ENCODE data around the gene ESX1.

ESX1 gene

DNA sequence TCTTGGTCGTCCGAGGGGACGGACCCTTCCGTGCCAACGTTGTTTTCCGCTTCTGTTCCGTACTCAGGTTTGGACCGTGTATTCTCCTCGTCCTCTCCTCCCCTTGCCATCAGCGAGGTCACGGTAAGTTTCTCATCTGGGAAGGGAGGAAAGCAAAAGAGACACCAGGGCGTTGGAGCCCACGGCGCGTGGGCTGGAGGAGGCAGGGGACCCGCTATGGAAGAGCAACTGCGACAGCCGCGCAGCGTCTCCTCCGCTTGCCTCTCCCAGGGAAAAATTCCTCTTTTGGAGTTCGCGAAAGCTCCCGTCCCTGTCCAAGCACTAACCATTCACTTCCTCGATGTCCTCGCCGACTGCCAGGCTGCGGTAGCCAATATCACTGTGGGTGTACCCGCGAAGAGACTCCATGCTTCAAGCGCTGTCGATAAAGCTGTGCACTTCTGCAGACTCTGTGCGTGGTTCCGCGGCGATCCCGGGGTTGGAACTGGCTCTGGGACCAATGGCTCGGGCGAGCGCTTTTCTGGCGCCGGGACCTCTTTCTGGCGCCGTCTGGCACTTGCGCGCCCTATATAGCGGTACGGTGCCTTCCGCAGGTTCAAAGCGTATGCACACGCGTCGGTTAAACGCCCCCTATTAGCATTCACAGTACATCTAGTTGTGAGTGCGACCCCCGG, at the start of gene ESX1:
ESX1 (minus strand) TSS at position 492 of the 674 bp plus-strand sequence; CDS start at position 408, 84 bp downstream.
- peaks cover 19% of the 10 kb centered on the region for H3K27me3 ChIP-seq (ENCODE audit: control insufficient read depth, insufficient read depth, low read length)

DNA sequence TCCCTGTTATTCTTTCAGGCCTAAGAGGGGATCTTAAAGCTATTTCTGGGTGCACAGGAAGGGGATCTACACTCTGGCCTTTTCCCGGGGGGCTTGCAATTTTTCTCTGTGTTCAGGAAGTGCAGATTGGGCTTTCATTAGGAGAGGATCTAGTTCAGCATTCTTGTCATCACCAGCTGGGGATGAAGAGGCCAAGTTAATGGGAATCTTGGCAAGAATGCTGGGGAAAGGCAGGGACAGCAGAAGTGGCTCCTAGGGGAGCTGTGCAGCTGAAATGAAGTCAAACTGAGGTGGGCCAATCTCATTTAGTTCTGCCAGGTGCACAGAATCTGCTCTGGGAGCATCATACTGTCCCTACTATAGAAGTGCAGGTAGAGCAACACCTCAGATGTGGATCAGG, 40.9 kb upstream of the ESX1 start:
- no peak overlapping the region for H3K4me3 ChIP-seq (ENCODE audit: low read length)
- no peaks in the 10 kb centered on the region for H3K4me1 ChIP-seq (ENCODE audit: control insufficient read depth, insufficient read depth, low read length)
- no peaks in the 10 kb centered on the region for H3K36me3 ChIP-seq (ENCODE audit: control insufficient read depth, insufficient read depth, low read length)
- H3K27me3 ChIP-seq (ENCODE audit: control insufficient read depth, insufficient read depth, low read length), result no peaks in the 10 kb centered on the region
- no peaks in the 10 kb centered on the region for H3K9me3 ChIP-seq (ENCODE audit: control insufficient read depth, low read length)
- no peak overlapping the region for H3K9ac ChIP-seq (ENCODE audit: low read length)

More for the DNA sequence above, at the start of gene ESX1:
- no peaks in the 10 kb centered on the region for H3K4me1 ChIP-seq (ENCODE audit: control insufficient read depth, insufficient read depth, low read length)
- no peak within 1 kb of the TSS for H3K4me3 ChIP-seq (ENCODE audit: low read length)
- no peaks in the 10 kb centered on the region for H3K36me3 ChIP-seq (ENCODE audit: control insufficient read depth, insufficient read depth, low read length)
- H3K9ac ChIP-seq (ENCODE audit: low read length), result no peak within 1 kb of the TSS
- no peaks in the 10 kb centered on the region for H3K9me3 ChIP-seq (ENCODE audit: control insufficient read depth, low read length)

DNA sequence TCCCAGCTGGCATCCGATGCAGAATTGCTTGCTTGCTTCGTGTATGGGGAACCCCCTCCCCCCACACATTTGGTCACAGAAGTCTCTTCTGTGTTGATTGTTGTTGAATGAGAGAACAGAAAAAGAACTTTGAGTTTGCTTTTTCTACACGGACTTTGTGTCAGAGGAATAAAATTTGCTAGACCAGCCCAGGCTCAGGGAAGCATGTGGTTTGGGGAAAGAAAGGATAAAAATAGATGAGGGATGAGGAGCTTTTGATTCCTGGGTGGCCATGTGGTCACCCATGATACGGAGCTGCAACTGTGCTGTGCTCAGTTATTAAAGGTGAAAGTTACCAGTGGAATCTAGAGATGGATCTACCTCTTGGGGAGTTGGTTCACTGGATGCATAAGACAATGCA, 34.2 kb upstream of the ESX1 start:
- H3K27me3 ChIP-seq (ENCODE audit: control insufficient read depth, insufficient read depth, low read length), result no peaks in the 10 kb centered on the region
- H3K9me3 ChIP-seq (ENCODE audit: control insufficient read depth, low read length), result no peaks in the 10 kb centered on the region

DNA sequence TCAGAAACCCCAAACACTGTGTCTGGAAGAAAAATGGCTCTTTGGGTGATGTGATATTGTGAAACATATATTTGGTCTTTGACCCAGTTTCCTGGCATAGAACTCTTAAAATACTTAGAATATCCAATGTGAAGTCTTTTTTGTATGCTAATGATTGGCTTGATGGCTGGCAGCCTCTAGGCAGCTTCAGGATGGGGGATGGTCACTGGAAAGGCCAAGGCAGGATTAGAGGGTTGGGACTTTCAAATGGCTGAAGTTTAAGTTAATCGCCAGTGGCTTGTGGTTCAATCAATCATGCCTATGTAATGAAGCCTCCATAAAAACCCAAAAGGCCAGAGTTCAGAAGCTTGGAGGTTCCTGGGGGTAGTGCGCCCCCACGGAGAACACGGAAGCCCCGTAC, 33.5 kb upstream of the ESX1 start:
- Histone ChIP-seq H3K9ac (ENCODE audit: low read length) (no peak overlapping the region), H3K36me3 (ENCODE audit: control insufficient read depth, insufficient read depth, low read length) (no peaks in the 10 kb centered on the region), H3K9me3 (ENCODE audit: control insufficient read depth, low read length) (no peaks in the 10 kb centered on the region), H3K4me3 (ENCODE audit: low read length) (no peak overlapping the region), H3K4me1 (ENCODE audit: control insufficient read depth, insufficient read depth, low read length) (no peaks in the 10 kb centered on the region), H3K27me3 (ENCODE audit: control insufficient read depth, insufficient read depth, low read length) (no peaks in the 10 kb centered on the region)

More for the DNA sequence above, 34.2 kb upstream of the ESX1 start:
- H3K9ac ChIP-seq (ENCODE audit: low read length), result no peak overlapping the region
- no peaks in the 10 kb centered on the region for H3K36me3 ChIP-seq (ENCODE audit: control insufficient read depth, insufficient read depth, low read length)
- no peaks in the 10 kb centered on the region for H3K4me1 ChIP-seq (ENCODE audit: control insufficient read depth, insufficient read depth, low read length)
- no peak overlapping the region for H3K4me3 ChIP-seq (ENCODE audit: low read length)

DNA sequence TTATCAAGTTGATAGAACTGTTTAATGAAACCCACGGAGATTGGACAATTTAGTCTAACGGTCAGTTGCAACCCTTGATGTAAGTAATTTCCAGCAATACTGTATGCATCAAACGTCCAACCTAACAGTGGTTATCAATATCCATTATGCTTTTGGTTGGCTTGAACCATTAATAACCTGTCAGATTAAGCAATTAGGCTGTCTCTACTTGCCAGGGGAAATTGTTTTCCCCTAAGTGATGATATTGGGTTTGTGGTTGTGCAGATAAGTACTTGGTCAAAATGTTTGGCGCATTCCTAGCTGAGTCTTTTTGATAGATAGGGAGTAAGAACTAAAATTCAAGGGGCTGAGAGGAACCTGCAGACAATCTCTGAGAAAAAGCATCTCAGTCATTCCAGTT, 30.5 kb upstream of the ESX1 start:
- H3K4me3 ChIP-seq (ENCODE audit: low read length), result no peak overlapping the region
- no peaks in the 10 kb centered on the region for H3K9me3 ChIP-seq (ENCODE audit: control insufficient read depth, low read length)
- no peak overlapping the region for H3K9ac ChIP-seq (ENCODE audit: low read length)
- H3K27me3 ChIP-seq (ENCODE audit: control insufficient read depth, insufficient read depth, low read length), result no peaks in the 10 kb centered on the region
- H3K36me3 ChIP-seq (ENCODE audit: control insufficient read depth, insufficient read depth, low read length), result no peaks in the 10 kb centered on the region
- H3K4me1 ChIP-seq (ENCODE audit: control insufficient read depth, insufficient read depth, low read length), result no peaks in the 10 kb centered on the region

DNA sequence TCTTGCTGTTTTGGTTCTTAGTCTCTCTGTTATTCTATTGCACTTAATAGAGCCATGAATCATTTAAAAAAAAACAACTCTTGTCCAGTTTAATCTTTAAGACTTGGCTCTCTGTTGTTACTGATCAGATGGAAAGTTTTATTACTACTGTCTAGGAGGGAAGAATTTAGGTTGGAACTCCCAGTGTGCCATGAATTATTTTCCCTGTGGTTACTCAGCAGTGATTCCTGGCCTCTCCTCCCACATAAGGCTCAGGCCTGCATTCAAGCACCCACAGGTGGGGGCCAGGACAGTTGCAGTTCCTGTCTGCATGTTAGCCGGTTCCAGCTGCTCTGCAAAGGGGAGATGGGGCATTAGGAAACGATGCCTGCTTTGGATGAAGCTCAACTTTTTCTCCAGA, 29.8 kb upstream of the ESX1 start:
- Histone ChIP-seq H3K27me3 (ENCODE audit: control insufficient read depth, insufficient read depth, low read length) (no peaks in the 10 kb centered on the region), H3K9ac (ENCODE audit: low read length) (no peak overlapping the region), H3K4me3 (ENCODE audit: low read length) (no peak overlapping the region), H3K36me3 (ENCODE audit: control insufficient read depth, insufficient read depth, low read length) (no peaks in the 10 kb centered on the region), H3K9me3 (ENCODE audit: control insufficient read depth, low read length) (no peaks in the 10 kb centered on the region), H3K4me1 (ENCODE audit: control insufficient read depth, insufficient read depth, low read length) (no peaks in the 10 kb centered on the region)

DNA sequence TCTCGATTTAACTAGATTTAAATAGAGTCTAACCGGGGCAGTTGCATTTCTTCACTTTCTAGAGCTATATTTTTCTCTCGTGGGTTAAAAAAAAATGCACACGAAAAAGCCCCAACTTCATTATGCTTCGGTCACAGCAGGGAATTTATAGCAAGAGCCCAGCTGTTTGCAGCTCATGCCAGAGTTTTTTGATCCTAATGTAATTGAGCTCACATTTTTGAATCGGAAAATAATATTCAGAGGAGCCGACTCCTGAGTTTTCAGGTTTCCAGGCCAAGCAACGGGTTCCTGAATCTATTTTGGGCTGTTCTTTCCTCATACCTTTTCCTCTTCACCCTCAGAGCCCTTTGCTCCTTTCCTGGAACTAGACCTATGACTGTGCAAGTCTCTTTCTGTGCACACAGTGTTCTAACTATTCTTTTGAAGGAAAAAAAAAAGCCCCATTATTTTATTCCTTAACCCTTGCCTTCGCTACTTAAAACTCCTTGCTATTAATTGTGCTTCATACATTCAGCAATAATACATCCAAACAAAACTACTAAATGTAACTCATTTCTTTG, 27.5 kb upstream of the ESX1 start:
- Histone ChIP-seq H3K27me3 (ENCODE audit: control insufficient read depth, insufficient read depth, low read length) (no peaks in the 10 kb centered on the region), H3K4me3 (ENCODE audit: low read length) (no peak overlapping the region), H3K9me3 (ENCODE audit: control insufficient read depth, low read length) (no peaks in the 10 kb centered on the region), H3K36me3 (ENCODE audit: control insufficient read depth, insufficient read depth, low read length) (no peaks in the 10 kb centered on the region), H3K9ac (ENCODE audit: low read length) (no peak overlapping the region), H3K4me1 (ENCODE audit: control insufficient read depth, insufficient read depth, low read length) (no peaks in the 10 kb centered on the region)

DNA sequence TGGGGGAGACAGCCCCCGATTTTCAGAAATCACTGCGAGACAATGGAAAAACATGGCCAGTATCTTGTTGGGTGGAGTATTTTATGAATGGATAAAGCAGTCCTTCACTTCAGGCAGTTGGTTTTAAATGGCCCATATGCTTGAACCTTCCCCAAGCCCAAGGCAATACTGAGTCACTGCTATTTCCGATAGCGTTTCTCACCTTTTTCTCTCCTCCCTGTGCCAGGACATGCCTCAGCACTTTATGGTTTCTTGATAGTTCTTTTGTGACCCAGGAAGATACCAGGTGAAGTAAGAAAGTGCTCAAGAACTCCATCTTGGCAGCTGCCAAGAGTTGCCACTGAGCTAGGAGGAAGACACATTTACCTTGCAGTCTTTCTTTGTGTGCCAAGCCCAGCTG, 26.8 kb upstream of the ESX1 start:
- H3K27me3 ChIP-seq (ENCODE audit: control insufficient read depth, insufficient read depth, low read length), result no peaks in the 10 kb centered on the region
- H3K4me3 ChIP-seq (ENCODE audit: low read length), result no peak overlapping the region
- H3K4me1 ChIP-seq (ENCODE audit: control insufficient read depth, insufficient read depth, low read length), result no peaks in the 10 kb centered on the region
- H3K9me3 ChIP-seq (ENCODE audit: control insufficient read depth, low read length), result no peaks in the 10 kb centered on the region
- H3K9ac ChIP-seq (ENCODE audit: low read length), result no peak overlapping the region
- H3K36me3 ChIP-seq (ENCODE audit: control insufficient read depth, insufficient read depth, low read length), result no peaks in the 10 kb centered on the region

DNA sequence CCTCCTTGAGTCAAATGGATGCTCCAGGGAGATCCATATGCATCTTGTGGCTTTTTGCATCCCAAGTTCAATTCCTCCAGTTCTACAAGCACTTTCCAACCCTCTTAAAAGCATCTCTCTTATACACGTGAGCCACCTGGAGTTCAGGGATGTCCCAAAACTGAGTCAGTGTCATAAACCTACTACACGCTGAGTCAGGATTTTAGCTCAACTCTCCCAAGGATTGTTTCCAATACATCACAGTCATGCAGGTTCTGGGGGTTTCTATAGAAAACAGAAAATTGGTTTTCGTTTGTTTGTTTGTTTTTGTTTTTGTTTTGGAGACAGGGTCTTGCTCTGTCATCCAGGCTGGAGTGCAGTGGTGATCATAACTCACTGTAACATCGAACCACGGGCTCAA, 25.9 kb upstream of the ESX1 start:
- no peaks in the 10 kb centered on the region for H3K27me3 ChIP-seq (ENCODE audit: control insufficient read depth, insufficient read depth, low read length)
- no peaks in the 10 kb centered on the region for H3K36me3 ChIP-seq (ENCODE audit: control insufficient read depth, insufficient read depth, low read length)

DNA sequence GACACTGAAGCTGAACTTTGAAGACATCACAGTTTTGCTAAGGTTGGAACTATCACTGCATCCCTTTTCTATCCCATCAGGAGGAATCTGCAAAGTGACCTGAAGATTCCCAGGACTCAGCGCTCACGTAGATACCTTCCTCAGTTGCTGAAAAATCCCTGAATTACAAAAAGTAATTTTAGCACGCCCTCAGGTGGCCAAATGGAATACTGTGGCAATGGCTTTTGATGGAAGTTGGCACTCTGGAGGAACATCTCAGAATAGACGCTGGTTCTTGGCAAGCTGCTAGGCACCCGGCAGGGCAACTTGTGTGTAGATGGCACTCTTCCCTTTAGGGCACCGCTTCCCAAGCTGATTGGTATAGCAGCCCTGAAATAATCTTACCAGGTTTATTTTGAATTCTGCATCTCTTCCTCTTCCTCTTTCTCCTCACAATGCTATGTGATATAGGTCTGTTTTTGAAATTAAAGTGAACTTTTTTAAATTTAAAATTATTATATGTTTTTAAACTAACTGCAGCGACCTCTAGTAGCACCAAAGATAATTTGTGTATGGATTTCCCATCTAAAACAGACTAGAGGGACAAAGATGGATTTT, 16.3 kb upstream of the ESX1 start:
- H3K9ac ChIP-seq (ENCODE audit: low read length), result no peak overlapping the region
- H3K9me3 ChIP-seq (ENCODE audit: control insufficient read depth, low read length), result no peaks in the 10 kb centered on the region
- no peaks in the 10 kb centered on the region for H3K4me1 ChIP-seq (ENCODE audit: control insufficient read depth, insufficient read depth, low read length)
- no peak overlapping the region for H3K4me3 ChIP-seq (ENCODE audit: low read length)
- H3K36me3 ChIP-seq (ENCODE audit: control insufficient read depth, insufficient read depth, low read length), result no peaks in the 10 kb centered on the region
- no peaks in the 10 kb centered on the region for H3K27me3 ChIP-seq (ENCODE audit: control insufficient read depth, insufficient read depth, low read length)

More for the DNA sequence above, 25.9 kb upstream of the ESX1 start:
- H3K9ac ChIP-seq (ENCODE audit: low read length), result no peak overlapping the region
- no peak overlapping the region for H3K4me3 ChIP-seq (ENCODE audit: low read length)
- no peaks in the 10 kb centered on the region for H3K4me1 ChIP-seq (ENCODE audit: control insufficient read depth, insufficient read depth, low read length)
- H3K9me3 ChIP-seq (ENCODE audit: control insufficient read depth, low read length), result no peaks in the 10 kb centered on the region

DNA sequence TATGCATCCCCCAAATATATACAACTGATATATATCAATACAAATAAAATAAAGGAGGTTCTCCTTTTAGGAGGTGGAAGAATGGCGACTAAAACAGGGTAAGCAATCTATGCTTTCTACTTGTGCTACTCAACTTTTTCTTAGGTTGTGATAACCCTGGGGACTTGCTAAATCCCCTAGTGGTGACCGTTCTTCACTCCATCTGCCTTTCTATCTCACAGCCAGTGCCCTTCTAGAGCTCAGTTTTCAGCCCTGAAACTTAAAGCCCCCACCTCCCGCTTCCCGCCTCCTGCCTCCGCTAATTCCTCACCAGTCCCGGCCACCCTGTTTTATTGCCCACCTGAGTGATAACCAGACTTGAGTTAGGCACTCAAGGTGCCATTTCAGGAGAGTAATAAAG, 15.5 kb upstream of the ESX1 start:
- H3K9ac ChIP-seq (ENCODE audit: low read length), result no peak overlapping the region
- H3K9me3 ChIP-seq (ENCODE audit: control insufficient read depth, low read length), result no peaks in the 10 kb centered on the region
- H3K36me3 ChIP-seq (ENCODE audit: control insufficient read depth, insufficient read depth, low read length), result no peaks in the 10 kb centered on the region
- H3K27me3 ChIP-seq (ENCODE audit: control insufficient read depth, insufficient read depth, low read length), result no peaks in the 10 kb centered on the region
- H3K4me3 ChIP-seq (ENCODE audit: low read length), result no peak overlapping the region
- no peaks in the 10 kb centered on the region for H3K4me1 ChIP-seq (ENCODE audit: control insufficient read depth, insufficient read depth, low read length)

DNA sequence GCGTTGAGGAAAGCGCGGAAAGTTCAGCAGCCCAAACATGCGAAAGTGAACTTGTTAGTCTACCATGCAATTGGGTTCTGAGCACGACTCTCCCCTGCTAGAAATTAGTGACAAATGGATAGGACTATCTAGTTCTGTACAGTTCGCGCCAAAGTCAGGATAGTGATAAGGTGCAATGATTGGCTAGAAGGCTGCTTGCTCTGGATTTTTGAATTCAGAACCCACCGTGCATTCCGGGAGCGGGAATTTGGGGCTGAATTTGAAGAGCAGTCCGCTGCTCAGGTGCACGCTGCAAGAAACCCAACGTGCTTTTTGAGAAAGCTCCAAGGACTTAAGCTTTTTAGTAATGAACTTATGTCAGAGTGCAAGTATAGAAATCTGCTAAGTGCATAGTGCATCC, 732 bp upstream of the ESX1 start:
- Histone ChIP-seq H3K4me1 (ENCODE audit: control insufficient read depth, insufficient read depth, low read length) (no peaks in the 10 kb centered on the region), H3K9me3 (ENCODE audit: control insufficient read depth, low read length) (no peaks in the 10 kb centered on the region), H3K27me3 (ENCODE audit: control insufficient read depth, insufficient read depth, low read length) (peaks cover 19% of the 10 kb centered on the region)

More for the DNA sequence above, 732 bp upstream of the ESX1 start:
- Histone ChIP-seq H3K4me3 (ENCODE audit: low read length) (no peak overlapping the region), H3K36me3 (ENCODE audit: control insufficient read depth, insufficient read depth, low read length) (no peaks in the 10 kb centered on the region), H3K9ac (ENCODE audit: low read length) (no peak overlapping the region)
